H9 (cell line): ENCODE measurements around the gene VPS26B. TPM values are rescaled to one million over a fixed set of nuclear protein-coding genes. Genes with fewer than 3 reads are reported as not detected.

ENCODE experiments used
- DNase-seq: peaks from one replicate; pipeline ENCODE4 v3.0.0-alpha.2; 2017
- H2AFZ ChIP-seq: one replicate; pipeline ENCODE4 v1.6.1; 2013; ENCODE audit warnings: mild to moderate bottlenecking, low read length, control low read depth, moderate library complexity
- H2AK5ac ChIP-seq: 2 replicates; pipeline ENCODE4 v1.6.1; 2013; ENCODE audit warnings: low read length, control low read depth, mixed read lengths; ENCODE audit not compliant: insufficient read length
- H2BK120ac ChIP-seq: one replicate; pipeline ENCODE4 v1.6.1; 2013; ENCODE audit warnings: low read depth, mild to moderate bottlenecking, low read length, control low read depth, inconsistent platforms; ENCODE audit not compliant: poor library complexity, severe bottlenecking
- H2BK12ac ChIP-seq: 2 replicates; pipeline ENCODE4 v1.6.1; 2013; ENCODE audit warnings: low read length, control low read depth, mixed read lengths, low read depth; ENCODE audit not compliant: insufficient read length
- H2BK15ac ChIP-seq: 2 replicates; pipeline ENCODE4 v1.6.1; 2013; ENCODE audit warnings: low read depth, low read length, control low read depth
- H2BK20ac ChIP-seq: one replicate; pipeline ENCODE4 v1.6.1; 2013; ENCODE audit warnings: low read depth, mild to moderate bottlenecking, low read length, control low read depth, inconsistent platforms; ENCODE audit not compliant: poor library complexity, severe bottlenecking
- H2BK5ac ChIP-seq: 2 replicates; pipeline ENCODE4 v1.6.1; 2013; ENCODE audit warnings: low read length, control low read depth, mixed read lengths; ENCODE audit not compliant: insufficient read length
- H3K14ac ChIP-seq: 2 replicates; pipeline ENCODE4 v1.6.1; 2013; ENCODE audit warnings: low read length, control low read depth; ENCODE audit not compliant: insufficient read depth
- H3K18ac ChIP-seq: 2 replicates; pipeline ENCODE4 v1.6.1; 2013; ENCODE audit warnings: low read depth, mild to moderate bottlenecking, mixed read lengths, low read length, control low read depth; ENCODE audit not compliant: insufficient read length
- H3K23ac ChIP-seq: 2 replicates; pipeline ENCODE4 v1.6.1; 2013; ENCODE audit warnings: low read length, control low read depth, mixed read lengths, low read depth; ENCODE audit not compliant: insufficient read length
- H3K23me2 ChIP-seq: 2 replicates; pipeline ENCODE4 v1.6.1; 2013; ENCODE audit warnings: low read depth, mild to moderate bottlenecking, mixed read lengths, low read length, control low read depth; ENCODE audit not compliant: insufficient read length, poor library complexity, severe bottlenecking
- H3K27ac ChIP-seq: 2 replicates; pipeline ENCODE4 v1.5.1; 2013; ENCODE audit warnings: low read length, control low read depth, mixed read lengths, low read depth; ENCODE audit not compliant: insufficient read length
- H3K27me3 ChIP-seq: 2 replicates; pipeline ENCODE4 v1.6.1; 2013; ENCODE audit warnings: low read length, control low read depth, inconsistent platforms; ENCODE audit not compliant: insufficient read depth
- H3K4ac ChIP-seq: 2 replicates; pipeline ENCODE4 v1.6.1; 2013; ENCODE audit warnings: low read depth, mild to moderate bottlenecking, control low read depth, inconsistent platforms, low read length, moderate library complexity
- H3K4me1 ChIP-seq: 2 replicates; pipeline ENCODE4 v1.6.1; 2013; ENCODE audit warnings: low read length, control low read depth, inconsistent platforms; ENCODE audit not compliant: insufficient read depth
- H3K4me2 ChIP-seq: 2 replicates; pipeline ENCODE4 v1.6.1; 2013; ENCODE audit warnings: low read length, control low read depth, mixed read lengths; ENCODE audit not compliant: insufficient read length, insufficient read depth
- H3K56ac ChIP-seq: 2 replicates; pipeline ENCODE4 v1.6.1; 2013; ENCODE audit warnings: low read depth, mild to moderate bottlenecking, mixed read lengths, low read length, control low read depth; ENCODE audit not compliant: insufficient read length
- H3K79me1 ChIP-seq: 2 replicates; pipeline ENCODE4 v1.6.1; 2013; ENCODE audit warnings: low read depth, mild to moderate bottlenecking, moderate library complexity, low read length, control low read depth, inconsistent platforms; ENCODE audit not compliant: insufficient read depth, poor library complexity, severe bottlenecking
- H3K79me2 ChIP-seq: 2 replicates; pipeline ENCODE4 v1.6.1; 2013; ENCODE audit warnings: low read length, control low read depth, inconsistent platforms; ENCODE audit not compliant: insufficient read depth
- H3K9ac ChIP-seq: 2 replicates; pipeline ENCODE4 v1.6.1; 2013; ENCODE audit warnings: low read length, control low read depth, mixed read lengths; ENCODE audit not compliant: insufficient read length; ENCODE audit errors: extremely low read depth
- H3K9me3 ChIP-seq: one replicate; pipeline ENCODE4 v1.6.1; 2013; ENCODE audit warnings: low read depth, low read length, inconsistent platforms; ENCODE audit not compliant: control insufficient read depth
- H3T11ph ChIP-seq: one replicate; pipeline ENCODE4 v1.6.1; 2013; ENCODE audit warnings: mild to moderate bottlenecking, low read length, control low read depth, inconsistent platforms
- H4K20me1 ChIP-seq: one replicate; pipeline ENCODE4 v1.6.1; 2013; ENCODE audit not compliant: control insufficient read depth, insufficient read length, insufficient read depth
- H4K5ac ChIP-seq: 2 replicates; pipeline ENCODE4 v1.6.1; 2013; ENCODE audit warnings: low read depth, mild to moderate bottlenecking, mixed read lengths, low read length, control low read depth; ENCODE audit not compliant: insufficient read length
- H4K8ac ChIP-seq: replicated peaks from 2 replicates; pipeline ENCODE4 v1.6.1; 2013; ENCODE audit warnings: low read length, control low read depth, mixed read lengths, low read depth; ENCODE audit not compliant: insufficient read length
- H4K91ac ChIP-seq: 2 replicates; pipeline ENCODE4 v1.6.1; 2013; ENCODE audit warnings: low read depth, mild to moderate bottlenecking, moderate library complexity, mixed read lengths, low read length, control low read depth; ENCODE audit not compliant: insufficient read length
- H3K27ac Mint-ChIP-seq, 3 experiments: 2 replicates in 2 of 3; 3 replicates in 1 of 3; pipeline ENCODE4 v1.8.0; 2020 to 2021; ENCODE audit warnings: mixed read lengths in 3 of 3, mild to moderate bottlenecking in 1 of 3, moderate library complexity in 1 of 3
- H3K27me3 Mint-ChIP-seq: 2 replicates; pipeline ENCODE4 v1.8.0; 2021; ENCODE audit warnings: low read depth, mild to moderate bottlenecking, moderate library complexity, mixed read lengths
- H3K36me3 Mint-ChIP-seq, 3 experiments: 2 replicates in 2 of 3; 3 replicates in 1 of 3; pipeline ENCODE4 v1.8.0; 2020 to 2021; ENCODE audit warnings: low read depth in 3 of 3, mixed read lengths in 3 of 3; ENCODE audit not compliant: insufficient read depth in 1 of 3
- H3K4me1 Mint-ChIP-seq, 2 experiments: 2 replicates each; pipeline ENCODE4 v1.8.0; 2020; ENCODE audit warnings: mixed read lengths in 2 of 2
- H3K4me3 Mint-ChIP-seq, 2 experiments: 2 replicates in 1 of 2; 3 replicates in 1 of 2; pipeline ENCODE4 v1.8.0; 2020 to 2021; ENCODE audit warnings: mild to moderate bottlenecking in 2 of 2, mixed read lengths in 2 of 2, moderate library complexity in 1 of 2
- H3K9me3 Mint-ChIP-seq, 2 experiments: 2 replicates in 1 of 2; 3 replicates in 1 of 2; pipeline ENCODE4 v1.8.0; 2020; ENCODE audit warnings: mild to moderate bottlenecking in 2 of 2, mixed read lengths in 2 of 2, moderate library complexity in 1 of 2
- WGBS: extraction: QIAGEN DNeasy Blood & Tissue Kit; methylation state at CpG from one replicate; pipeline ENCODE4 v1.1.7; 2013; ENCODE audit warnings: missing lambda C conversion rate, low lambda C conversion rate, mixed read lengths; ENCODE audit not compliant: insufficient read length; ENCODE audit errors: extremely low coverage; 5-methylcytosine and 5-hydroxymethylcytosine counted together
- total RNA-seq: library from RNA; stranded (reverse); gene quantifications from 2 replicates; pipeline ENCODE4 v1.2.1, GENCODE V29; 2021
- TF ChIP-seq, protein P1 (sequence below): fragments of 200-600 bp; sonication (generic); conservative IDR thresholded peaks from 3 replicates; pipeline ENCODE4 v1.8.0; 2021; ENCODE audit warnings: antibody characterized with exemption, mild to moderate bottlenecking

Gene VPS26B
- total RNA-seq, 1 experiment from 2014 or later, result 27.5 TPM

DNA sequence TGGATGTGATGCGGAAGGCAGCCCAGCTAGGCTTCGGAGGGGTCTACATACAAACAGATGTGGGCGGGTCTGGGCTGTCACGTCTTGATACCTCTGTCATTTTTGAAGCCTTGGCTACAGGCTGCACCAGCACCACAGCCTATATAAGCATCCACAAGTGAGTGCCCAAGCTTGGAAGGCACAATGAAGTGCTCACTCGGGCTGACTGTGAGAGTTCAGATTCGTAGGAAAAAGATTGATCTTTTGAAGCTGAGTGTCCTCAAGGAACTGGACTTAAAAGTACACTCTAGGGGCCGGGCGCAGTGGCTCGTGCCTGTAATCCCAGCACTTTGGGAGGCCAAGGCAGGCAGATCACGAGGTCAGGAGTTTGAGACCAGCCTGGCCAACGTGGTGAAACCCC lies 32.6 kb downstream of the VPS26B start:
- Histone ChIP-seq H3K79me1 (no peaks in the 10 kb centered on the region), H3K4ac (no peak overlapping the region), H4K5ac (no peak overlapping the region), H2BK120ac (no peak overlapping the region), H4K20me1 (no peaks in the 10 kb centered on the region), H3T11ph (no peak overlapping the region), H3K4me1 (no peaks in the 10 kb centered on the region), H2AK5ac (no peak overlapping the region), H3K4me2 (no peak overlapping the region), H3K79me2 (no peaks in the 10 kb centered on the region), H2BK15ac (no peak overlapping the region), H3K18ac (no peak overlapping the region), H4K91ac (no peak overlapping the region), H3K23ac (no peak overlapping the region), H3K9me3 (no peaks in the 10 kb centered on the region), H3K27me3 (no peaks in the 10 kb centered on the region), H2AFZ (no peak overlapping the region), H3K9ac (no peak overlapping the region), H3K56ac (no peak overlapping the region), H3K27ac (no peak overlapping the region), H3K23me2 (peaks cover 3% of the 10 kb centered on the region), H3K14ac (no peak overlapping the region), H2BK20ac (no peak overlapping the region), H2BK5ac (no peak overlapping the region), H4K8ac (no peak overlapping the region), H2BK12ac (no peak overlapping the region)
- TF ChIP-seq, protein P1, sequence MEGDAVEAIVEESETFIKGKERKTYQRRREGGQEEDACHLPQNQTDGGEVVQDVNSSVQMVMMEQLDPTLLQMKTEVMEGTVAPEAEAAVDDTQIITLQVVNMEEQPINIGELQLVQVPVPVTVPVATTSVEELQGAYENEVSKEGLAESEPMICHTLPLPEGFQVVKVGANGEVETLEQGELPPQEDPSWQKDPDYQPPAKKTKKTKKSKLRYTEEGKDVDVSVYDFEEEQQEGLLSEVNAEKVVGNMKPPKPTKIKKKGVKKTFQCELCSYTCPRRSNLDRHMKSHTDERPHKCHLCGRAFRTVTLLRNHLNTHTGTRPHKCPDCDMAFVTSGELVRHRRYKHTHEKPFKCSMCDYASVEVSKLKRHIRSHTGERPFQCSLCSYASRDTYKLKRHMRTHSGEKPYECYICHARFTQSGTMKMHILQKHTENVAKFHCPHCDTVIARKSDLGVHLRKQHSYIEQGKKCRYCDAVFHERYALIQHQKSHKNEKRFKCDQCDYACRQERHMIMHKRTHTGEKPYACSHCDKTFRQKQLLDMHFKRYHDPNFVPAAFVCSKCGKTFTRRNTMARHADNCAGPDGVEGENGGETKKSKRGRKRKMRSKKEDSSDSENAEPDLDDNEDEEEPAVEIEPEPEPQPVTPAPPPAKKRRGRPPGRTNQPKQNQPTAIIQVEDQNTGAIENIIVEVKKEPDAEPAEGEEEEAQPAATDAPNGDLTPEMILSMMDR, result no peak
- Mint-ChIP-seq H3K9me3 (no peaks in the 10 kb centered on the region), H3K4me3 (no peak overlapping the region), H3K27ac (no peak overlapping the region; a peak in 1 of 7 replicates), H3K27me3 (no peaks in the 10 kb centered on the region), H3K4me1 (peaks cover 13 to 16% of the 10 kb centered on the region in 2 experiments), H3K36me3 (peaks cover 32 to 47% (median 37%) of the 10 kb centered on the region in 3 experiments; a peak in 6 of 7 replicates)
- no peak for DNase-seq
- WGBS, result no CpG with 5 or more reads among the region's 11 CpGs
